ENCODE data around the gene RIPK3.

RIPK3 gene

DNA sequence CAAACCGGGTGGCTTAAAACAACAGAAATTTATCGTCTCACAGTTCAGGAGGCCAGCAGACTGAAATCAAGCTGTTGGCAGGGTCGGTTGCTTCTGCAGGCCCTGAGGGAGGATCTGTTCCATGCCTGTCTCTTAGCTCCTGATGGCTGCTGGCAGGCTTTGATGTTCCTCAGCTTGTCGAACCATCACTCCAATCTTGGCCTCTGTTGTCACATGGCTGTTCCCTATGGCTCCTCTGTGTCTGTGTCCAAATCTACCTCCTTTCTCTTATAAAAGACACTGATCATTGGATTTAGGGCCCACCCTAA is 42.2 kb upstream of the RIPK3 start:
- DNase-seq (ENCODE audit: low read depth), result no peak
- TF ChIP-seq, protein P1, sequence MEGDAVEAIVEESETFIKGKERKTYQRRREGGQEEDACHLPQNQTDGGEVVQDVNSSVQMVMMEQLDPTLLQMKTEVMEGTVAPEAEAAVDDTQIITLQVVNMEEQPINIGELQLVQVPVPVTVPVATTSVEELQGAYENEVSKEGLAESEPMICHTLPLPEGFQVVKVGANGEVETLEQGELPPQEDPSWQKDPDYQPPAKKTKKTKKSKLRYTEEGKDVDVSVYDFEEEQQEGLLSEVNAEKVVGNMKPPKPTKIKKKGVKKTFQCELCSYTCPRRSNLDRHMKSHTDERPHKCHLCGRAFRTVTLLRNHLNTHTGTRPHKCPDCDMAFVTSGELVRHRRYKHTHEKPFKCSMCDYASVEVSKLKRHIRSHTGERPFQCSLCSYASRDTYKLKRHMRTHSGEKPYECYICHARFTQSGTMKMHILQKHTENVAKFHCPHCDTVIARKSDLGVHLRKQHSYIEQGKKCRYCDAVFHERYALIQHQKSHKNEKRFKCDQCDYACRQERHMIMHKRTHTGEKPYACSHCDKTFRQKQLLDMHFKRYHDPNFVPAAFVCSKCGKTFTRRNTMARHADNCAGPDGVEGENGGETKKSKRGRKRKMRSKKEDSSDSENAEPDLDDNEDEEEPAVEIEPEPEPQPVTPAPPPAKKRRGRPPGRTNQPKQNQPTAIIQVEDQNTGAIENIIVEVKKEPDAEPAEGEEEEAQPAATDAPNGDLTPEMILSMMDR (IDR thresholded peaks at IDR 0.05; ENCODE audit: control insufficient read depth, insufficient read depth, low read depth, low read length, missing control alignments), result no peak
- H3K4me3 ChIP-seq (ENCODE audit: control insufficient read depth, low read depth, low read length), result no peak overlapping the region

DNA sequence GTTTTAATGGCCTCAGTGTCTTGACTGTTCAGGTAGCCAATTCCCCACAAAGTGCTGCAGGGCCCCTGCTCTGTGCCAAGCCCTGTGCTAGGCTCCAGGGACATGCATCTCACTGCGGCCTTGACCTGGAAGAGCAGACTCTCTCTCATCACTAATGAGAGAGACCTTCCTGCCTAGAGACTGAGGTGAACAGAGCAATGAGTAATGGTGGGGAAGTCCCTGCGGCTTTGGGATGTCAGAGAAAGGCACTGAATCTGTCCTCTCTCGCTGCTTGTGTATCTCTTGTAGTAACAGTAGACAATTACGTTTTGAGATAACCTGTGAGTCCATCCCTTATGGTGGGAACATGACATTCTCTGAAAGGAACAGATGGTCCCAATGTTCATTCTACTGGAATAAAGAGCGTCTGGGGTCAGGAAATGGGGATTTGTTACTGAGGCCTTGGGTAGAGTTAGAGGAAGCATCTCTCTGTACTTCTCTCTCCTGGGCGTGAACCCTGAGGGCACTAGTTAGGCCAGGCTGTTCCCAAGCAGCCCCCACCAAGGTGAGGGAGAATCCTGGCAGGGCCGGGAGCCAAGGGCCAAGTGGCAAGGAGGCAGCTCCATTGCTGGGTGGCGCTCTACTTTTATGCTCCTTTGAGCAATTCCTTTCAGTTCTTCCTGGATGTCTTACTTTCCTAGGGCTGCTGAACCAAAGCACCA is 41.7 kb upstream of the RIPK3 start:
- H3K4me3 ChIP-seq (ENCODE audit: control insufficient read depth, low read depth, low read length), result no peak overlapping the region
- no peak for DNase-seq (ENCODE audit: low read depth)
- TF ChIP-seq, protein P1 (IDR thresholded peaks at IDR 0.05; ENCODE audit: control insufficient read depth, insufficient read depth, low read depth, low read length, missing control alignments), result no peak

GRCh38 chr14:24379907-24380730 is 40.3 kb upstream of the RIPK3 start:
- H3K4me3 ChIP-seq (ENCODE audit: control insufficient read depth, low read depth, low read length), result no peak overlapping the region
- DNase-seq (ENCODE audit: low read depth), result no peak
- TF ChIP-seq, protein P1 (IDR thresholded peaks at IDR 0.05; ENCODE audit: control insufficient read depth, insufficient read depth, low read depth, low read length, missing control alignments), result no peak

DNA sequence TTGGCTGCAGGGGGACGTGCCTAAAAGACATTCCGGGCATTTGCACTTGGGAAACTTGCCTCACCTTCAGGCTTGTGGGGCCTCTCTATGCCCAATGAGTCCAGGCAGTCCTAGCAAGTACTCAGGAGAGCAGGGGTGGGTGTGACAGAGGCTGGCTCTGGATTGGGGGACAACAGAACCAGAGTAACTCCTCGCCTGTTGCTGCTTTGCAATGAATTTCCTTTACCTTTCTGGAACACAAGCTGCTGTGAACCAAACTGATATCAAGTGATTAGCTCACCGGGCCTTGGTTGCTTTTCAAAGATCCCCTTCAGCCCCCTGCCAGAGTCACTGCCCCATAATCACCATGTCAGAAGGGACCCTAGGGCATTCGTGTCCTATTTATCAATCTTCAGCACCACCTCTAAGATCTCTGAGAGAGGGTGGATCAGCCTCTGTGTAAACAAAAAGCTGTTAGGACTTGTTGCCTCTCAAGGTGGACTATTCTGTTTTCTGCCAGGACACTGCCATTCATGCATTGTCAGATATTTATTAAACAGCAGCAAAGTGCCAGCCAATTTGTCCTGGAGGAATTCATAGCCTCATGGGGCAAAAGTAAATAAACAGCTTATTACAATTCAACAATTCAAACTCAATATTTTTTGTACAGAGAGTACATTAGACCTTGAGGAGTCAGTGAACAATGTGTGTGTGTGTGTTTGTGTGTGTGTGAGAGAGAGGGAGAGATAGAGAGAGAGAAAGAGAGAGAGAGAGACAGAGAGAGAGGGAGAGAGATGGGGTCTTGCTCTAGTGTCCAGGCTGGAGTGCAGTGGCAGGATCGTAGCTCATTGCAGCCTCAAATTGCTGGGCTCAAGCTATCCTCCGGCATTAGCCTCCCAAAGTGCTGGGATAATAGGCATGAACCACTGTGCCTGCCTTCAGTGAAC is 39.5 kb upstream of the RIPK3 start:
- H3K4me3 ChIP-seq (ENCODE audit: control insufficient read depth, low read depth, low read length), result no peak overlapping the region
- DNase-seq (ENCODE audit: low read depth), result no peak
- TF ChIP-seq, protein P1 (IDR thresholded peaks at IDR 0.05; ENCODE audit: control insufficient read depth, insufficient read depth, low read depth, low read length, missing control alignments), result no peak

DNA sequence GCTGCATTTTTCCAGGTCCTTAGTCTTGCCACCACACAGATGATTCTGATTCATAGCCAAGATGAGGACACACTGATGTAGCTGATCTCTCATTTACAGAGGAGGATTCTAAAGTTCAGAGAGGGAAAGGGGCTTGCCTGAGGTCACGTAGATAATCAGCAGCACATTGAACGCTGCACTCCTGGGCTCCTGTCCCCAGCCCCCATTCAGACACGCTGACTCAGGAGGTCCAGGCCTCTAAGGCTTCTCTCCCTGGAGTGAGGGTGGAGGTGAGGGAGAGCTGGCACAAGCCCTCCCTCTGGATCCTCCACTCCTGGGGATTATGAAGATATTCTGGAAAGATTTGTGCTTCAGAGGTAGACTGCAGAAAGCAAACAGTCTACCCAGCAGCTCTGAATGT is 38.5 kb upstream of the RIPK3 start:
- DNase-seq (ENCODE audit: low read depth), result no peak
- TF ChIP-seq, protein P1 (IDR thresholded peaks at IDR 0.05; ENCODE audit: control insufficient read depth, insufficient read depth, low read depth, low read length, missing control alignments), result no peak
- H3K4me3 ChIP-seq (ENCODE audit: control insufficient read depth, low read depth, low read length), result no peak overlapping the region

DNA sequence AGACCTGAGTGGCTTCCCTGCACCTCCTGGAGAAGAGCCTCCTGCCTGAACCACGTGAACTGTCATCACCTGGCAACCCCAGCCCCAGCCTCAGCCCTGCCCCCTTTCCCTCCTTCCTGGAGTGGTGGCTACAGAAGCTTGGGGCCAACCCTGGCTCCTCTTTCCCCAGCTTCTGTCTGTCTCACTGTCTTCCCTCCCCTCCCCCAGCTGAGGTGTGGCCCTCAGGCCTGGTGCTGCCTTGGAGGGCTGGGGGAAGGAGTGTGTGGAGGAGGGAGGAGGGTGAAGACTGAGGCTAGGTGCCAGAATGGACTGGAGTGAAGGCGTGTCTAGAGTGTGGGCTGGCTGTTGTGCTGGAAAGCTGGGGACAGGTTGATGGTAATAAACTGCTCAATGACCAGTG is 37.9 kb upstream of the RIPK3 start:
- TF ChIP-seq, protein P1 (IDR thresholded peaks at IDR 0.05; ENCODE audit: control insufficient read depth, insufficient read depth, low read depth, low read length, missing control alignments), result no peak
- no peak for DNase-seq (ENCODE audit: low read depth)

More for the DNA sequence above, 37.9 kb upstream of the RIPK3 start:
- H3K4me3 ChIP-seq (ENCODE audit: control insufficient read depth, low read depth, low read length), result no peak overlapping the region
